ENCODE data around the gene VGF.

GRCh38 chr7:101177644-101178043, 12.3 kb upstream of the VGF start:
- TF ChIP-seq CTCF (IDR thresholded peaks at IDR 0.05; ENCODE audit: insufficient read depth, low read length): no peak
- TF ChIP-seq POLR2AphosphoS5 (IDR thresholded peaks at IDR 0.05; ENCODE audit: low read depth): no peak
- TF ChIP-seq SPI1 (IDR thresholded peaks at IDR 0.05; ENCODE audit: borderline replicate concordance, low read depth): no peak
- TF ChIP-seq, protein P1, sequence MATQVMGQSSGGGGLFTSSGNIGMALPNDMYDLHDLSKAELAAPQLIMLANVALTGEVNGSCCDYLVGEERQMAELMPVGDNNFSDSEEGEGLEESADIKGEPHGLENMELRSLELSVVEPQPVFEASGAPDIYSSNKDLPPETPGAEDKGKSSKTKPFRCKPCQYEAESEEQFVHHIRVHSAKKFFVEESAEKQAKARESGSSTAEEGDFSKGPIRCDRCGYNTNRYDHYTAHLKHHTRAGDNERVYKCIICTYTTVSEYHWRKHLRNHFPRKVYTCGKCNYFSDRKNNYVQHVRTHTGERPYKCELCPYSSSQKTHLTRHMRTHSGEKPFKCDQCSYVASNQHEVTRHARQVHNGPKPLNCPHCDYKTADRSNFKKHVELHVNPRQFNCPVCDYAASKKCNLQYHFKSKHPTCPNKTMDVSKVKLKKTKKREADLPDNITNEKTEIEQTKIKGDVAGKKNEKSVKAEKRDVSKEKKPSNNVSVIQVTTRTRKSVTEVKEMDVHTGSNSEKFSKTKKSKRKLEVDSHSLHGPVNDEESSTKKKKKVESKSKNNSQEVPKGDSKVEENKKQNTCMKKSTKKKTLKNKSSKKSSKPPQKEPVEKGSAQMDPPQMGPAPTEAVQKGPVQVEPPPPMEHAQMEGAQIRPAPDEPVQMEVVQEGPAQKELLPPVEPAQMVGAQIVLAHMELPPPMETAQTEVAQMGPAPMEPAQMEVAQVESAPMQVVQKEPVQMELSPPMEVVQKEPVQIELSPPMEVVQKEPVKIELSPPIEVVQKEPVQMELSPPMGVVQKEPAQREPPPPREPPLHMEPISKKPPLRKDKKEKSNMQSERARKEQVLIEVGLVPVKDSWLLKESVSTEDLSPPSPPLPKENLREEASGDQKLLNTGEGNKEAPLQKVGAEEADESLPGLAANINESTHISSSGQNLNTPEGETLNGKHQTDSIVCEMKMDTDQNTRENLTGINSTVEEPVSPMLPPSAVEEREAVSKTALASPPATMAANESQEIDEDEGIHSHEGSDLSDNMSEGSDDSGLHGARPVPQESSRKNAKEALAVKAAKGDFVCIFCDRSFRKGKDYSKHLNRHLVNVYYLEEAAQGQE (IDR thresholded peaks at IDR 0.05; ENCODE audit: insufficient replicate concordance, low read depth): no peak
